ENCODE data around the gene SLC1A6. TPM values are rescaled to one million over a fixed set of nuclear protein-coding genes. Genes with fewer than 3 reads are reported as not detected.

Gene SLC1A6
- total RNA-seq, 2 experiments from 2014 or later, result not detected

GRCh38 chr19:14944456-14944855 is 35.2 kb downstream of the SLC1A6 start:
- POLR2A ChIA-PET, result no interaction called here
- no peaks in the 10 kb centered on the region for H3K4me1 Mint-ChIP-seq
- H3K4me3 Mint-ChIP-seq, result no peak overlapping the region
- CTCF ChIA-PET, result no interaction called here
- no peaks in the 10 kb centered on the region for H3K36me3 Mint-ChIP-seq (ENCODE audit: low read depth)
- no peak for DNase-seq
- H3K27ac Mint-ChIP-seq, result no peak overlapping the region
- no peaks in the 10 kb centered on the region for H3K27me3 Mint-ChIP-seq
- no peaks in the 10 kb centered on the region for H3K9me3 Mint-ChIP-seq

- ChIA-PET CTCF (no interaction called here), POLR2A (no interaction called here)
- DNase-seq, result no peak
- Mint-ChIP-seq H3K27me3 (no peaks in the 10 kb centered on the region), H3K9me3 (no peaks in the 10 kb centered on the region), H3K36me3 (ENCODE audit: low read depth) (no peaks in the 10 kb centered on the region), H3K27ac (no peak overlapping the region), H3K4me3 (no peak overlapping the region), H3K4me1 (no peaks in the 10 kb centered on the region)
These were observed 36.1 kb downstream of the SLC1A6 start for GRCh38 chr19:14943601-14944000.

- no peaks in the 10 kb centered on the region for H3K4me1 Mint-ChIP-seq
- peaks cover 3% of the 10 kb centered on the region for H3K27me3 Mint-ChIP-seq
- no peaks in the 10 kb centered on the region for H3K9me3 Mint-ChIP-seq
- no peak within 1 kb of the TSS for H3K27ac Mint-ChIP-seq
- no peak for DNase-seq
- no peaks in the 10 kb centered on the region for H3K36me3 Mint-ChIP-seq (ENCODE audit: low read depth)
- ChIA-PET CTCF (no interaction called here), POLR2A (no interaction called here)
- H3K4me3 Mint-ChIP-seq, result no peak within 1 kb of the TSS
These were observed 38.5 kb downstream of the SLC1A6 start, which contains the start of gene OR7C2 for GRCh38 chr19:14941189-14941588. TSS of gene OR7C2 (plus strand) at chr19:14941489. CDS start at chr19:14941489, 0 bp downstream.

- Mint-ChIP-seq H3K27ac (no peak overlapping the region), H3K4me3 (no peak overlapping the region), H3K9me3 (no peaks in the 10 kb centered on the region), H3K27me3 (peaks cover 7% of the 10 kb centered on the region), H3K4me1 (no peaks in the 10 kb centered on the region), H3K36me3 (ENCODE audit: low read depth) (no peaks in the 10 kb centered on the region)
- POLR2A ChIA-PET, result no interaction called here
- no peak for DNase-seq
- CTCF ChIA-PET, result no interaction called here
These were observed 39.4 kb downstream of the SLC1A6 start for GRCh38 chr19:14940266-14940665.

- Mint-ChIP-seq H3K4me1 (no peaks in the 10 kb centered on the region), H3K27ac (no peak overlapping the region), H3K36me3 (ENCODE audit: low read depth) (no peaks in the 10 kb centered on the region), H3K9me3 (no peaks in the 10 kb centered on the region), H3K4me3 (no peak overlapping the region), H3K27me3 (peaks cover 7% of the 10 kb centered on the region)
- no peak for DNase-seq
- ChIA-PET CTCF (interaction anchor here (0.6 to 0.8 kb wide), 2 partner anchors 37 to 147 kb away, joined by 3 read pairs; no protein-coding TSS in a partner anchor), POLR2A (no interaction called here)
These were observed 46.2 kb downstream of the SLC1A6 start for GRCh38 chr19:14933506-14933905.

GRCh38 chr19:14916848-14917247 is 62.8 kb downstream of the SLC1A6 start:
- no peak overlapping the region for H3K4me3 Mint-ChIP-seq
- no peaks in the 10 kb centered on the region for H3K4me1 Mint-ChIP-seq
- no peak for DNase-seq
- no peak overlapping the region for H3K27ac Mint-ChIP-seq
- peaks cover 1% of the 10 kb centered on the region for H3K27me3 Mint-ChIP-seq
- ChIA-PET CTCF (no interaction called here), POLR2A (no interaction called here)
- H3K9me3 Mint-ChIP-seq, result no peaks in the 10 kb centered on the region
- H3K36me3 Mint-ChIP-seq (ENCODE audit: low read depth), result no peaks in the 10 kb centered on the region

- CTCF ChIA-PET, result no interaction called here
- Mint-ChIP-seq H3K27me3 (peaks cover 1% of the 10 kb centered on the region), H3K4me1 (no peaks in the 10 kb centered on the region), H3K27ac (no peak overlapping the region), H3K9me3 (no peaks in the 10 kb centered on the region), H3K4me3 (no peak overlapping the region), H3K36me3 (ENCODE audit: low read depth) (no peaks in the 10 kb centered on the region)
- no peak for DNase-seq
- POLR2A ChIA-PET, result no interaction called here
These were observed 64.5 kb downstream of the SLC1A6 start for GRCh38 chr19:14915116-14915515.

GRCh38 chr19:14906711-14907110 is 73.0 kb downstream of the SLC1A6 start:
- Mint-ChIP-seq H3K4me1 (no peaks in the 10 kb centered on the region), H3K36me3 (ENCODE audit: low read depth) (no peaks in the 10 kb centered on the region), H3K27ac (no peak overlapping the region), H3K4me3 (no peak overlapping the region), H3K27me3 (peaks cover 7% of the 10 kb centered on the region), H3K9me3 (no peaks in the 10 kb centered on the region)
- DNase-seq, result no peak
- ChIA-PET CTCF (interaction anchor here (1.0 kb wide), 1 partner anchor 195 kb away, joined by 3 read pairs; no protein-coding TSS in a partner anchor), POLR2A (no interaction called here)

- no peak overlapping the region for H3K4me3 Mint-ChIP-seq
- H3K27me3 Mint-ChIP-seq, result peaks cover 7% of the 10 kb centered on the region
- H3K9me3 Mint-ChIP-seq, result no peaks in the 10 kb centered on the region
- H3K27ac Mint-ChIP-seq, result no peak overlapping the region
- ChIA-PET CTCF (no interaction called here), POLR2A (no interaction called here)
- DNase-seq, result no peak
- H3K36me3 Mint-ChIP-seq (ENCODE audit: low read depth), result no peaks in the 10 kb centered on the region
- H3K4me1 Mint-ChIP-seq, result no peaks in the 10 kb centered on the region
These were observed 77.9 kb downstream of the SLC1A6 start for GRCh38 chr19:14901675-14902260.

Other genes starting within 250 kb of the SLC1A6 start
- gene ADGRE2, start 201.3 kb downstream of the SLC1A6 start, total RNA-seq, result under 1 TPM; 0.48 to 0.73 TPM
- not detected for gene OR7A5, start 144.7 kb downstream of the SLC1A6 start, total RNA-seq
- gene OR7C1, start 144.7 kb downstream of the SLC1A6 start, total RNA-seq, result not detected
- gene OR7A10, start 130.9 kb downstream of the SLC1A6 start, total RNA-seq, result not detected
- gene OR7A17, start 93.7 kb downstream of the SLC1A6 start, total RNA-seq, result not detected
- gene OR7C2, start 38.4 kb downstream of the SLC1A6 start, total RNA-seq, result not detected
- not detected for gene CASP14, start 69.6 kb upstream of the SLC1A6 start, total RNA-seq
- not detected for gene OR1I1, start 102.3 kb upstream of the SLC1A6 start, total RNA-seq
- not detected for gene SYDE1, start 127.5 kb upstream of the SLC1A6 start, total RNA-seq
- gene NOTCH3, start 221.1 kb upstream of the SLC1A6 start, total RNA-seq, result not detected

Measured in activated CD4-positive, alpha-beta memory T cell treated with anti-CD3 and anti-CD28 coated beads, Interleukin-2, amount 10 ng/mL, durations not matched to agents 7 days and 5 days (primary cell).